ENCODE results near the gene UGT8. TPM values are rescaled to one million over a fixed set of nuclear protein-coding genes. Genes with fewer than 3 reads are reported as not detected.

The UGT8 gene
- total RNA-seq, 1 experiment from 2014 or later: 3.7 TPM

DNA sequence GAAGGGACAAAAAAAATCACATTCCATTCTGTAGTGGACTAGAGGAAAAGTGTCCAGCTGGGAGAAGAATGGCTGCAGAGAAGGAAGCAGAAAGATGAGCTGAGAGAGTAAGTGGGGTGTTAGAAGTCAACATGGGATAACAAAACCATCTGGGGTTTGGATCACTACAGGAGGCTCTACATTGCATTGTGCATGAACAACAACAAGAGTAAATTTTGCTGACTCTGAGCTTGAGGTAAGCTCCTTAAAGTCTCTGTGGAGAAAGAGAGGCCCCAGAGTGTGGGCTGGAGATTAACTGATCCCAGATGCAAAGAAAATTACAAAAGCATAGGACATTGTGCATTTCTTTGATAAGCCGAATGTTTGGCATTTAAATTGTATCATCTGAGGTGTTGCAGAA lies 128.9 kb downstream of the UGT8 start:
- Histone ChIP-seq H3F3A (ENCODE audit: insufficient read depth, low read depth) (no peaks in the 10 kb centered on the region), H3K27ac (no peak overlapping the region), H3K4me1 (replicated peaks; ENCODE audit: insufficient read depth) (no peaks in the 10 kb centered on the region), H3K9me2 (ENCODE audit: insufficient read depth) (no peaks in the 10 kb centered on the region), H4K20me1 (ENCODE audit: insufficient read depth) (no peaks in the 10 kb centered on the region), H3K79me2 (ENCODE audit: low read depth) (no peaks in the 10 kb centered on the region), H3K36me3 (ENCODE audit: low read depth) (no peaks in the 10 kb centered on the region), H3K9me3 (ENCODE audit: insufficient read depth, low read depth) (no peaks in the 10 kb centered on the region), H3K4me3 (no peak overlapping the region), H3K4me2 (no peak overlapping the region), H2AFZ (no peak overlapping the region), H3K27me3 (ENCODE audit: insufficient read depth, low read depth) (no peaks in the 10 kb centered on the region)
- TF ChIP-seq EZH2 (IDR thresholded peaks at IDR 0.05; ENCODE audit: low read depth): no peak
- TF ChIP-seq CTCF (conservative IDR thresholded peaks at IDR 0.05): no peak
- BruUV-seq (replicated peaks): no TSS peak
- intact Hi-C loops (cut with micrococcal nuclease; ENCODE audit: unreplicated experiment): no loop called here
- CTCF ChIA-PET: no interaction called here
- POLR2A ChIA-PET (ENCODE audit: unreplicated experiment): no interaction called here
- no peak for DNase-seq

Small RNAs within 50 kb of the gene (microRNA-seq; reads per million reads assigned to microRNA genes)
- 9.4 reads per million, percentile 16 among the genes with 10 or more reads in this experiment for gene MIR577 (ENCODE audit: borderline number of aligned reads, borderline replicate concordance)
